ENCODE measurements around the gene APOBEC3H.

DNA sequence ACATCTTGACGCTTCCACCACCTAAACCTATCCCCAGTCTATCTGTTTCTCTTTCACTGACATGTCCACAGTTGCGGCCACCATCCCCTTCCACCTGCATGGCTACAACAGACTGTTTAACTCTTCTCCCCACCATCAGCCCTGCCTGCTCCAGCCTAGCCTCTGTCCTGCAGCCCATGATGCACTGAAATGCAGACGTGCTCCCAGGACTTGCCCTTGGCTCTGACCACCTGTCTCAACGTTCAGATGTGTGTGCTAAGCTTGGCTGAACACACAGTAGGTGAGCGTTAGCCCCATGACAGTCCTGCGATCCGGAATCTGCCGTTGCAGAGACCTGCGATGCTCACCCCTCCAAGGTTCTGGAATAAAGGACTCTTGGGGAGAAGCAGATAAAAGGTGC lies 32.7 kb downstream of the APOBEC3H start:
- no peak for TF ChIP-seq CTCF (IDR thresholded peaks at IDR 0.05)
- no peak for TF ChIP-seq POLR2A (IDR thresholded peaks at IDR 0.05)

Measured in adrenal gland (tissue), 5 donors.